Measurements from ENCODE around the gene KIN.

GRCh38 chr10:7703140-7703539 lies 84.7 kb downstream of the KIN start, which contains the start of gene ITIH2:
- TF ChIP-seq, protein P1, sequence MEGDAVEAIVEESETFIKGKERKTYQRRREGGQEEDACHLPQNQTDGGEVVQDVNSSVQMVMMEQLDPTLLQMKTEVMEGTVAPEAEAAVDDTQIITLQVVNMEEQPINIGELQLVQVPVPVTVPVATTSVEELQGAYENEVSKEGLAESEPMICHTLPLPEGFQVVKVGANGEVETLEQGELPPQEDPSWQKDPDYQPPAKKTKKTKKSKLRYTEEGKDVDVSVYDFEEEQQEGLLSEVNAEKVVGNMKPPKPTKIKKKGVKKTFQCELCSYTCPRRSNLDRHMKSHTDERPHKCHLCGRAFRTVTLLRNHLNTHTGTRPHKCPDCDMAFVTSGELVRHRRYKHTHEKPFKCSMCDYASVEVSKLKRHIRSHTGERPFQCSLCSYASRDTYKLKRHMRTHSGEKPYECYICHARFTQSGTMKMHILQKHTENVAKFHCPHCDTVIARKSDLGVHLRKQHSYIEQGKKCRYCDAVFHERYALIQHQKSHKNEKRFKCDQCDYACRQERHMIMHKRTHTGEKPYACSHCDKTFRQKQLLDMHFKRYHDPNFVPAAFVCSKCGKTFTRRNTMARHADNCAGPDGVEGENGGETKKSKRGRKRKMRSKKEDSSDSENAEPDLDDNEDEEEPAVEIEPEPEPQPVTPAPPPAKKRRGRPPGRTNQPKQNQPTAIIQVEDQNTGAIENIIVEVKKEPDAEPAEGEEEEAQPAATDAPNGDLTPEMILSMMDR (IDR thresholded peaks at IDR 0.05) = no peak
- TF ChIP-seq EP300 (IDR thresholded peaks at IDR 0.05) (no peak), POLR2A (IDR thresholded peaks at IDR 0.05) (no peak)
